Superior temporal gyrus (tissue), 1 donor: ENCODE data around the gene IGFBPL1.
"Not testable (repeated sequence)": the region's sequence is repeated elsewhere in the genome, so short reads cannot be mapped to it uniquely, and the experiment has no call there.

ENCODE experiments used
- DNase-seq: peaks from one replicate; pipeline ENCODE4 v3.0.0-alpha.2; 2016; ENCODE audit errors: extremely low spot score

IGFBPL1 gene

GRCh38 chr9:38431116-38431515 lies 6.9 kb upstream of the IGFBPL1 start:
- DNase-seq = no peak

DNA sequence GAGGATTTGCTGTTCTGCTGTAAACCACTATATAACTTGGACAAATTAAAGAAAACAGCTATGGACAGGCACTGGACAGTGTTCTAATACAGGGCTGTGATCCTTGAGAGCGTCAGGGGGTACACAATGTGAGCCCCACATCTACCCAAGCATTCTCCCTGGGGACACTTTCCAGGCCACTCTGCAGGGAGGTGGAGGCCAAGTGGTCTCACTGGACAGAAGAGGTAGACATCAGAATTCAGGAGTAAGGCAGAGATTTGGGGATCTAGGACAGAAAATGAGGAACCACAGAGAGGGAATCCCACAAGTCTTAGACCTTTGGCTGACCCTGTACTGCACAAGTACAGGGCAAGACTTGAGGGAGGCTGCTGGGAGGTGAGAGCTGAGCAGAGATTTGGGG lies 3.8 kb upstream of the IGFBPL1 start:
- no peak for DNase-seq

DNA sequence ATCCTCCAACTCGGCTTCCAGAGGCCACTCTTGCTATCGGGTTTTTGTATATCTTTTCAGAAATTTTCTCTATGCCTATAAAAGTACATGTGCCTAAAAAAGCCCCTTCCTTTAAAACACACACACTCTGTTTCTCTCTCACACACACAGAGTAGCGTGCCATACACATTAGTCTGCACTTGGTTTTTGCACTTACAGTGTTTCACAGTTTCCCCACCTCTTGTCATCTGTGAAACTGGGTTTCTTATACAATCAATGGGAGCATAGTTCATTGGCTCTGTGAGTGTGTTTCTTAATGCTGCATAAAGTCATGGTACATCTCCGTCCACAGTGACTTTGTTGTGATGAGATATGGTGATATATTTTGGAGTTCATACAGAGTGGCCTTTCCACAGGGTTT lies 664 bp upstream of the IGFBPL1 start:
- DNase-seq = no peak

GRCh38 chr9:38423273-38423972 lies 831 bp downstream of the IGFBPL1 start:
- no peak for DNase-seq

DNA sequence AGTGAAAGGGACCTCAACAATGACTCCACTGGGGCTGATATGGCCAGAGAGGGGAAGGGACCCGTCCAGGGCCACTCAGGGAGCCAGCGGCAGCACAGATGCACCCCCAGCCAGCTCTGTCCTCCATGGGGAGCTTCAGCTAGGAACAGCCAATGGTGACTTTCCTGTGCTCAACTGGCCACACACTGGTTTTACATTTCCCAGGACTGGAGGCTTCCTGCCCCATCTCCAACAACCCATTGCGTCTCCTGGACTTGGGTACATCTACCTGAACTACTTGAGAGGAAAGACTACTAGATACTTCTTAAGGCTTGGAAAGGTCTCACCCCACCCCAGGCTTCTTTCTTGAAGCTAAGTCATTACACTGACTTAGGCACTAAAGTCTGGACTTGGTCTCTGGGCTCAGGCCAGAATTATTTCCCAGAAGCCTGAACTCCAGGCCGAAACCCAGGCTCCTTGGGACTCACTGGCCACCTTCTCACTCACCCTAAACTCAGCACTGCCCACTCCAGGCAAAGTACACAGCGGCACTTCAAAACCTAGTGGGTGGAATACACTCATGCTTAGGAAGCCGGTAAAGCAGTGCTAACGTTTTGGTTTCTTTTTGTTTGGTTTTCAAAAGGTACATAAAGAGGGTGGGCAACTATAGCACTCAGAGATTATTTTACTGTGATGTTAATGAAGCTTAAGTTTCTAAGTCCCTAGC lies 1.5 kb downstream of the IGFBPL1 start:
- no peak for DNase-seq

GRCh38 chr9:38421498-38422211 lies 2.6 kb downstream of the IGFBPL1 start:
- DNase-seq = no peak

DNA sequence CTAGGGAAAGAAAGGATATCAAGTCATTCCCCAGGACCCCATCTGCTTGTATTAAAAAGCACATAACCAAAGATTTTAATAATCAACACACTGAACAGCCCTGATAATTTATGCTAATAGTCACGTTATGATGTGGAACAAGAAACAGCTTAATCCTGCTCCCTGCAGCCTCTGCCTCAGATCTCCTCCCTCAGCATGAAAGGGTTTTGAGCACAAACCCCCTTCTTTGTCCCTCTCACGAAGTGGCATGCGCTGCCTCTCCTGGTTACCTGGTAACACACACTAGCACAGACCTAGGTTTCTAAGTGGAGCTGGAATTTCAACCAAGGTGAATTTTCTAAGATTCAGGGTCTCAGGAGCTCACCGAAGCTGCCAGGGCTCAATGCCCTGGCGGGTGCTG lies 5.1 kb downstream of the IGFBPL1 start:
- DNase-seq = no peak

DNA sequence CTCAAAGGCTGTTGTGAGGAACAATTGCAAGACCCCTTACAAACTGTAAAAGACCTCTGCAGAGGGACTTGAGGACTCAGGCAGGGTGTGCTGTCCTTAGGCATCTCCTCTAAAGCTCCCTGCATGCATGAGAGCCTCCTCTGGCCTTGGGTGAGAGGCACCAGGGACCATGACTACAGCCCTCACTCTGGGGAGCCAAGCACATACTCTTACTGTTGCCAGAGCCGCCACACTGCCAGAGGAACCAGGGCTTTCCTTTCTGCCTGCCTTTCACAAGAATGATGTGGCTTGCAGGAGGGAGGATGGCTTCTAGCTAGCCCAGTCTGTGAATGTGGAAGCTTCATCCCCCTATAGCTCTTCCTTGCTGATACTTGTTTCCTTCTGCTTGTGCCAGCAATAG lies 5.9 kb downstream of the IGFBPL1 start:
- no peak for DNase-seq

DNA sequence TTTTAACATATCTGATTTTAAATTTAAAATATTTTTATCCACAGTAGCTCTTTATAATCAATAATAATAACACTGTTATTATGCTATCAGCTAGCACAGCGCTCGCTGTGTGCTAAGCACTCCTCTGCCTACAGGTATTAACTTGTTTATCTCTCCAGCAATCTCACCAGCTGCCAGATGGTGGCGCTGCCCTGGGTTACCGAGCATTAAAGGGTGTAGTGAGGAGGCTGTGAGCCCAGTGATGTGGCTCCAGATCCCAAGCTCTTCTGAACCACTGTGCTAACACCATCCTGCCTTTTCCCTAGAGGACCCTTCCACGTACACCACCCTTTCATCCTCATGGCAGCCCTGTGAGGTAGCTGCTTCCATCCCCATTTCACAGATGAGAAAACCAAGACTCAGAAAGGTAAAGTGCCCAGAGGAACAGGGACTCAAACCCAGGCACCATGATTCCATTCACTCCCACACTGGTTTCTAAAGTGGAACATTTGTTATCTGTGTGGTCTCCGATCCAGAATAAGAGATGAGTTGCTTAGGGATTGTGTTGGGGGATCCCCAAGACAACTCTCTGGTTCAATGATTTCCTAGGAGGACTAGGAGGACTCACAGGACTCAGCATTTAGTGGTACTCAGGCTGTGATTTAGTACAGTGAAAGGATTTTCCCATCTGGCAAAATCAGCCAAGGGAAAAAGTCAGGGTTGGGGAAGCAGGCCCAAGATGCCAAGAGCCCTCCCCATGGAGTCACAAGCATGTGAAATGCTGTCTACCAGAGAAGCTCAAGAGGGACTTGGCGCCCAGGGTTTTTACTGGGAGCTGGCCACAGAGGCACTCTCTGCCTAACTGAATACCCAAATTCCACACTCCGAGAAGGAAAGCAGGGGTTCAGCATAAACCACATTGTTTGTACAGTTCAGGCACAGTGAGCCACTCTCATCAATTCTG lies 7.0 kb downstream of the IGFBPL1 start:
- DNase-seq = no peak

DNA sequence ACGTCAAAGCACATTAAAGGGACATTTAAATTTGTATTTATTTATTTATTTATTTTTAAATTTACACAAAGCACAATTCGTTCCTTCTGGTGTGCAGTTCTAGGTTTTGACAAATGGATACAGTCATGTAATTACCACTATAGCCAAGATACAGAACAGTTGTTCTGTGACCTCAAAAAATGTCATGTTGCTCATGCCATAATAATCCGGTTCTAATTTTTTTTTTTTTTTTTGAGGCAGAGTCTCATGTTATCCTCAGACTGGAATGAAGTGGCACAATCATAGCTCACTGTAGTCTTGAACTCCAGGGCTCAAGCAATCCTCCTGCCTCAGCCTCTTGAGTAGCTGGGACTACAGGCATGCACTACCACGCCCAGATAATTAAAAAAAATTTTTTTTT lies 7.8 kb downstream of the IGFBPL1 start:
- DNase-seq = no peak

DNA sequence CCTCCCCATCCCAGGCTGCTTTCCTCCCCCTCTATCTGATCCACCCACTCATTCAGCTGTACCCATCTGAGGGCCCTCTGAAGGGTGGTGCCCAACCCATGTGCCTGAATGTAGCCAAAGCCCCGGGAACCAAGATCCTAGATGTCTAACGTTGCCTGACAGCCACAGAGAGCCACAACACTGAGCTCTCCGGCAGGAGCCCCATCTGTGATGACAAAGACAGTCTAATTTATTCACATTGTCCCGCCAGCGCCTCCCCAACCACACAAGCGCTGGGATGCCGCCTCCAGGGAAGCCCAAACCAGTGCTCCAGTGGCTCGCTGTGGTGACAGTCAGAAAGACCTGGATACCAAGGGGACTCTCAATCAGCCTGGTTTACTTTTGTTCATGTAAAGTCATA lies 8.4 kb downstream of the IGFBPL1 start:
- no peak for DNase-seq

DNA sequence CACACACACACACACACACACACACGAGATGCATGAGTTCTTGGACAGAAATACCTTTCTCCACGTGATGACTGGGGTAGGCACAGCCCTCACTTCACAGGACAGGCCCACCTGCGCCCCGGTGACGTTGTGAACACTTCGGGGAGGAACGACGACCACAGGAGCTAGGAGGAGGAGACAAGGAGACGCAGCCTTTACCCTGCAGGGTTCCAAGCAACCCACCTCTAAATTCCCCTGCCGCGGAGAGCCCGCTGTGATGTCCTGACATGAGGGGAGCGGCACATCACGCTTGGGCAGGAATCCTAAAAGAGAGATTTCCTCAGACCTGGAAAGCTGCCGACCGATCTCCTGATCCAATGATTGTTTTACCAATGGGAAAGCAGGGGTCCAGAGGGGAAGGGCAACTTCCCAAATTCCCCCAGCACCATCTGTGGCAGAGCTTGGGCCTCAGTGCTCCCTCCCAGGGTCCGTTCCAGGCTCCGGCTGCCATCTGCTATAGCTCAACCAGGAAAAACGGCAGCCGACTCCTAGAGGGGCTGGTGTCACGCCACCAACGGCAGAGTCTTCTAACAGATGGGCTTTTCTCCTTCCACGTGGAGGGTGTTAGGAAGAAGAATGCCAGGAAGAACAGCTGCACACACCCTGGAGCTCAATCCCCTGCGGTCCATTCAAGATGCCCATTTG lies 10.1 kb downstream of the IGFBPL1 start:
- DNase-seq = no peak

GRCh38 chr9:38413283-38413682 lies 11.0 kb downstream of the IGFBPL1 start:
- DNase-seq = no peak

DNA sequence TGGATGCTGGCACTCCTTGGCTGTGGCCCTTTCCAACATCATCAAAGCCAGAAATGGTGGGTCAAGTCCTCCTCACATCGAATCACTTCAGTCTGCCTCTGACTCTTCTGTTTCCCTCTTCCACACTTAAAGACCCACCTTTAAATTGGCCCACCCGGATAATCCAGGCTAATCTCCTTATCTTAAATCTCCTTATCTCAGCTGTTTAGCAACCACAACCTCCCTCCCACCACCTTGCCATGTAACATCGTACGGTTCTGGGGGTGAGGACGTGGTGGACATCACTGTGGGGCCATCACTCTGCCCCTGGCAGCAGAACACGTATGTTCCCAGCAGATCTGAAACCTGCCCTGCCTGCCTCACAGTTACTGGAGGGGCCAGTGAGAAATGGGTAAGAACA lies 11.5 kb downstream of the IGFBPL1 start:
- DNase-seq = no peak

DNA sequence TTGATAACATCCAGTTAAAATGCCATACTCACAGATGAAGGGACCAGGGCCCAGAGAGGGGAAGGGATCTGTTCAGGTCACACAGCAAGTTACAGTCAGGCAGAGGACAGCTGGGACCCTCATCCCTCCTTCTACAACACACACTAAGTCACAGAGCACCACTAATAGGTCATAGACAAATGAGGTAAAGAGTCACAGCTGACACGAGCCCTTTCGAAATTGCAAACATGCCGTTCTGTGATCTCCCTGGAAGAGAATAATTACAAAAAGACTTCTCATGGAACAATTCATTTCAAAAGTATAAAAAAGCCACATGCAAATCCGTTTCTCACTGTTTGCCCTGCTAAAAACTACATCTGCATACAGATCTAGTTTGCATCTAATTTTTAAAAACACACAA lies 15.5 kb downstream of the IGFBPL1 start:
- no peak for DNase-seq

- no peak for DNase-seq
These were observed 17.6 kb downstream of the IGFBPL1 start for GRCh38 chr9:38406476-38407186.

GRCh38 chr9:38405785-38406184 lies 18.5 kb downstream of the IGFBPL1 start:
- DNase-seq = no peak

DNA sequence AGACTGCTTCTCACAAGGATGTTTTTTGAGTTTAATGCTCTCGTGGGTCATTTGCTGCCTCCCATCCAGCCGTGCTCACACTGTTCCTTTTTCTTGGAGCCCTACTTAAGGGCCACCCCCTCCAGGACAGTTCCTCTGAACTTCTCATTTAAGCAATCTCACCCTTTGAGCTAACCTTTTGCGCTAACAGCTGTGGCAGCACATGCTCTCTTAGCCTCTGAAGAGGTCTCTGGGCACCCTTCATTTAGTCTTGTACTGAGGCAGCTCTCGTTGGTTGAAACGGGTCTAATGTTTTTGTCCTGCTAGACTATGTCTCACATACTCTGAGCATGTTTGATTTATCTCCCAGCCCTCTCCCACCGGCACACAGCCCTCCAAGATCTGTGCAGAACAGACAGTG lies 19.9 kb downstream of the IGFBPL1 start:
- DNase-seq = no peak

GRCh38 chr9:38401994-38402393 lies 22.3 kb downstream of the IGFBPL1 start:
- no peak for DNase-seq

DNA sequence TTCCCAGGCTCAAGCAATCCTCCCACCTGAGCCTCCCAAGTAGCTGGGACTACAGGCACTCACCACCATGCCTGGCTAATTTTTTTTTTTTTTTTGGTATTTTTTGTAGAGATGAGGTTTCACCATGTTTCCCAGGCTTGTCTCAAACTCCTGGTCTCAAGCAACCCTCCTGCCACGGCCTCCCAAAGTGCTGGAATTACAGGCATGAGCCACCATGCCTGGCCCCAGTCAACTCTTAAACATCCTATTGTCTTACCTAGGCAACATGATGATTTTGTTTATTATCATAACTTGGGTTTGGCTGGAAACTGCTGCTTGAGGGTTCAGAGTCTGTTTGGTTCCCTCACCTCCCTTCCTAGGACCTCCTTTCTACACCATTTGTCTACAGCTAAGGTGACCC lies 25.1 kb downstream of the IGFBPL1 start:
- DNase-seq = not testable (repeated sequence)

GRCh38 chr9:38396371-38396671 lies 27.9 kb downstream of the IGFBPL1 start:
- no peak for DNase-seq
